RWPE2 (cell line): ENCODE measurements around the gene RAB3D.
"Not testable (repeated sequence)": the region's sequence is repeated elsewhere in the genome, so short reads cannot be mapped to it uniquely, and the experiment has no call there.

Experiments
- ATAC-seq: fragments of 200-7000 bp; cut with Tn5 transposase; 3 replicates; pipeline ENCODE4 v1.9.1; 2021; ENCODE audit warnings: low read depth
- DNase-seq: peaks from one replicate; pipeline ENCODE4 v3.0.0-alpha.2; 2020; ENCODE audit warnings: low spot score
- H3K27ac ChIP-seq: fragments of 450-650 bp; 2 replicates; pipeline ENCODE4 v1.5.1; 2017; ENCODE audit warnings: mild to moderate bottlenecking; ENCODE audit not compliant: poor library complexity, severe bottlenecking
- H3K27me3 ChIP-seq: fragments of 250-450 bp; sonication (Bioruptor Pico); 2 replicates; pipeline ENCODE4 v1.5.1; 2021; ENCODE audit warnings: mild to moderate bottlenecking, moderate library complexity; ENCODE audit not compliant: insufficient read depth, poor library complexity, severe bottlenecking
- H3K36me3 ChIP-seq: fragments of 250-450 bp; sonication (Bioruptor Pico); 2 replicates; pipeline ENCODE4 v1.5.1; 2020; ENCODE audit warnings: low read depth, mild to moderate bottlenecking, moderate library complexity
- H3K4me1 ChIP-seq: fragments of 250-450 bp; sonication (Bioruptor Pico); 2 replicates; pipeline ENCODE4 v1.5.1; 2021; ENCODE audit warnings: mild to moderate bottlenecking, moderate library complexity; ENCODE audit not compliant: insufficient read depth, poor library complexity, severe bottlenecking
- H3K4me3 ChIP-seq: fragments of 250-450 bp; sonication (Bioruptor Pico); 2 replicates; pipeline ENCODE4 v1.5.1; 2021; ENCODE audit warnings: mild to moderate bottlenecking, moderate library complexity; ENCODE audit not compliant: severe bottlenecking
- H3K9me3 ChIP-seq: fragments of 250-450 bp; sonication (Bioruptor Pico); 2 replicates; pipeline ENCODE4 v1.5.1; 2021; ENCODE audit warnings: mild to moderate bottlenecking, moderate library complexity; ENCODE audit not compliant: severe bottlenecking
- CTCF ChIP-seq: fragments of 450-650 bp; IDR thresholded peaks from one replicate; pipeline ENCODE4 v1.5.1; 2017; ENCODE audit warnings: mild to moderate bottlenecking, moderate library complexity; ENCODE audit not compliant: poor library complexity, severe bottlenecking

Gene RAB3D

GRCh38 chr19:11356074-11356397 is 16.6 kb upstream of the RAB3D start:
- Histone ChIP-seq H3K27ac (no peak overlapping the region), H3K27me3 (no peaks in the 10 kb centered on the region), H3K9me3 (no peaks in the 10 kb centered on the region), H3K4me3 (peak overlapping the region; percentile 40), H3K36me3 (no peaks in the 10 kb centered on the region), H3K4me1 (no peaks in the 10 kb centered on the region)
- ATAC-seq (no peak), DNase-seq (no peak)
- TF ChIP-seq CTCF = no peak

- no peaks in the 10 kb centered on the region for H3K9me3 ChIP-seq
- H3K36me3 ChIP-seq = no peaks in the 10 kb centered on the region
- H3K4me3 ChIP-seq = peak within 1 kb of the TSS; percentile 40
- TF ChIP-seq CTCF = no peak
- H3K27ac ChIP-seq = no peak within 1 kb of the TSS
- H3K4me1 ChIP-seq = no peaks in the 10 kb centered on the region
- DNase-seq = peak; percentile 91
- no peaks in the 10 kb centered on the region for H3K27me3 ChIP-seq
- ATAC-seq = peak; percentile 93
Measured at GRCh38 chr19:11355160-11356073, 16.0 kb upstream of the RAB3D start, which contains the start of gene PLPPR2. Gene PLPPR2 (plus strand): TSS chr19:11355432. CDS start chr19:11357674, 2,242 bp downstream.

GRCh38 chr19:11354102-11354501 is 14.6 kb upstream of the RAB3D start:
- not testable (repeated sequence) for H3K27ac ChIP-seq, H3K36me3 ChIP-seq, H3K27me3 ChIP-seq, DNase-seq, H3K4me1 ChIP-seq, ATAC-seq, H3K9me3 ChIP-seq, H3K4me3 ChIP-seq

GRCh38 chr19:11349171-11349570 is 9.7 kb upstream of the RAB3D start:
- Histone ChIP-seq H3K36me3 (no peaks in the 10 kb centered on the region), H3K9me3 (peaks cover 5% of the 10 kb centered on the region), H3K27ac (no peak overlapping the region), H3K27me3 (no peaks in the 10 kb centered on the region), H3K4me1 (peaks cover 7% of the 10 kb centered on the region), H3K4me3 (no peak overlapping the region)
- ATAC-seq (no peak), DNase-seq (no peak)
- TF ChIP-seq CTCF = no peak

GRCh38 chr19:11347546-11348039 is 8.1 kb upstream of the RAB3D start:
- H3K9me3 ChIP-seq = peaks cover 5% of the 10 kb centered on the region
- no peak overlapping the region for H3K4me3 ChIP-seq
- H3K4me1 ChIP-seq = peaks cover 10% of the 10 kb centered on the region
- ATAC-seq = no peak
- DNase-seq = no peak
- H3K27me3 ChIP-seq = no peaks in the 10 kb centered on the region
- H3K36me3 ChIP-seq = no peaks in the 10 kb centered on the region
- H3K27ac ChIP-seq = no peak overlapping the region
- TF ChIP-seq CTCF = no peak
